HCT116 (cell line): ENCODE measurements around the gene HSF2BP. TPM values are rescaled to one million over a fixed set of nuclear protein-coding genes. Genes with fewer than 3 reads are reported as not detected.

Source experiments
- ATAC-seq: fragments of 200-7000 bp; cut with Tn5 transposase; 2 replicates; pipeline ENCODE4 v1.9.1; 2020; ENCODE audit warnings: mild to moderate bottlenecking, moderate library complexity
- BruUV-seq: library from RNA; stranded (reverse); fragments of 400-500 nt; replicated peaks from 2 replicates; lab custom pipeline; 2021; lab: Mats Ljungman, UMichigan
- CTCF ChIA-PET: fragments of 300-600 bp; sonication (Branson Sonifier 250); formaldehyde crosslinking; loops from one replicate; lab custom pipeline; 2021; ENCODE audit warnings: antibody characterized with exemption; lab: Charles Lee
- POLR2A ChIA-PET: fragments of 300-600, 350-600 bp; sonication (Branson Sonifier 250); formaldehyde crosslinking; loops from one replicate; lab custom pipeline; 2021; ENCODE audit warnings: antibody characterized with exemption; lab: Charles Lee
- RAD21 ChIA-PET, 2 experiments: fragments of 300-600 bp; sonication (Branson Sonifier 250); formaldehyde crosslinking; loops; one replicate each; lab custom pipeline; 2023; ENCODE audit warnings: low total read pairs in 2 of 2; ENCODE audit not compliant: uncharacterized antibody in 2 of 2, unreplicated experiment in 2 of 2, low non-redundant PET in 1 of 2; lab: Charles Lee
- DNase-seq: peaks from one replicate; pipeline ENCODE4 v3.0.0-alpha.2; 2010; ENCODE audit warnings: low read depth, low spot score
- H2AFZ ChIP-seq: fragments of 200-600 bp; shearing (Covaris generic), sonication (generic); 2 replicates; pipeline ENCODE4 v1.6.1; 2017; ENCODE audit warnings: low read depth, mixed run types, mixed read lengths, antibody characterized with exemption, low read length; ENCODE audit not compliant: poor library complexity, severe bottlenecking
- H3K27ac ChIP-seq: 2 replicates; pipeline ENCODE4 v1.5.1; 2012; ENCODE audit warnings: low read depth, low read length
- H3K27me3 ChIP-seq: fragments of 200-600 bp; sonication (generic); 2 replicates; pipeline ENCODE4 v1.6.1; 2016; ENCODE audit warnings: mixed run types, low read length, mixed read lengths; ENCODE audit not compliant: insufficient read depth
- H3K36me3 ChIP-seq, 2 experiments: fragments of 200-500 bp in 1 of 2; fragments of 200-600 bp in 1 of 2; sonication (Bioruptor generic) in 1 of 2; sonication (generic) in 1 of 2; 2 replicates each; pipeline versions ENCODE4 v1.5.1 to v1.6.1; 2014 to 2016; ENCODE audit warnings: low read length in 2 of 2, inconsistent platforms in 1 of 2, mixed read lengths in 1 of 2, mixed run types in 1 of 2; ENCODE audit not compliant: insufficient read depth in 2 of 2, control insufficient read depth in 1 of 2
- H3K4me1 ChIP-seq, 2 experiments: fragments of 200-600 bp in 1 of 2; sonication (generic) in 1 of 2; 2 replicates each; pipeline versions ENCODE4 v1.5.1 to v1.6.1; 2012 to 2017; ENCODE audit warnings: low read length in 2 of 2, inconsistent platforms in 1 of 2, mild to moderate bottlenecking in 1 of 2, mixed read lengths in 1 of 2, mixed run types in 1 of 2, moderate library complexity in 1 of 2; ENCODE audit not compliant: insufficient read depth in 2 of 2, control insufficient read depth in 1 of 2
- H3K4me2 ChIP-seq: fragments of 200-600 bp; sonication (generic); 2 replicates; pipeline ENCODE4 v1.6.1; 2017; ENCODE audit warnings: mixed run types, low read length, mixed read lengths
- H3K4me3 ChIP-seq, 2 experiments: fragments of 200-600 bp in 1 of 2; sonication (generic) in 1 of 2; replicated peaks in 1 of 2; 2 replicates each; pipeline ENCODE4 v1.5.1; 2011 to 2016; ENCODE audit warnings: low read length in 2 of 2, control low read depth in 1 of 2, low read depth in 1 of 2, mild to moderate bottlenecking in 1 of 2, mixed read lengths in 1 of 2, mixed run types in 1 of 2
- H3K79me2 ChIP-seq: fragments of 200-600 bp; sonication (generic); 2 replicates; pipeline ENCODE4 v1.6.1; 2017; ENCODE audit warnings: mild to moderate bottlenecking, mixed run types, low read length, moderate library complexity, mixed read lengths; ENCODE audit not compliant: insufficient read depth
- H3K9ac ChIP-seq: fragments of 200-600 bp; sonication (generic); 2 replicates; pipeline ENCODE4 v1.6.1; 2016; ENCODE audit warnings: low read length, mixed read lengths
- H3K9me2 ChIP-seq: fragments of 200-600 bp; sonication (generic), shearing (Covaris generic); 2 replicates; pipeline ENCODE4 v1.6.1; 2017; ENCODE audit warnings: mixed run types, mild to moderate bottlenecking, moderate library complexity; ENCODE audit not compliant: insufficient read depth
- H3K9me3 ChIP-seq, 2 experiments: fragments of 200-500 bp in 1 of 2; fragments of 200-600 bp in 1 of 2; sonication (Bioruptor generic) in 1 of 2; sonication (generic) in 1 of 2; 2 replicates each; pipeline ENCODE4 v1.6.1; 2014 to 2017; ENCODE audit warnings: low read length in 2 of 2, mixed read lengths in 2 of 2, inconsistent platforms in 1 of 2, low read depth in 1 of 2, mild to moderate bottlenecking in 1 of 2, mixed run types in 1 of 2, moderate library complexity in 1 of 2; ENCODE audit not compliant: control insufficient read depth in 1 of 2, insufficient read depth in 1 of 2
- H4K20me1 ChIP-seq: fragments of 200-600 bp; sonication (generic), shearing (Covaris generic); 2 replicates; pipeline ENCODE4 v1.6.1; 2017; ENCODE audit warnings: mixed run types, mild to moderate bottlenecking, moderate library complexity; ENCODE audit not compliant: insufficient read depth
- EGR1 ChIP-seq: IDR thresholded peaks from 2 replicates; pipeline ENCODE4 v1.6.1; 2012; ENCODE audit warnings: low read depth
- ELF1 ChIP-seq: IDR thresholded peaks from 2 replicates; pipeline ENCODE4 v1.6.1; 2012; ENCODE audit warnings: low read depth, borderline replicate concordance
- EZH2 ChIP-seq: fragments of 200-600 bp; sonication (generic); IDR thresholded peaks from 2 replicates; pipeline ENCODE4 v1.6.1; 2017; ENCODE audit warnings: antibody characterized with exemption, mixed run types
- EZH2phosphoT487 ChIP-seq: fragments of 200-600 bp; IDR thresholded peaks from 2 replicates; pipeline ENCODE4 v1.6.1; 2018; ENCODE audit warnings: antibody characterized with exemption, borderline replicate concordance
- FOSL1 ChIP-seq: IDR thresholded peaks from 2 replicates; pipeline ENCODE4 v1.6.1; 2012; ENCODE audit warnings: low read depth
- JUND ChIP-seq: IDR thresholded peaks from 2 replicates; pipeline ENCODE4 v1.6.1; 2012
- POLR2AphosphoS5 ChIP-seq: IDR thresholded peaks from 2 replicates; pipeline ENCODE4 v1.6.1; 2011; ENCODE audit warnings: mild to moderate bottlenecking, low read depth, low read length, moderate library complexity
- ZFX ChIP-seq: fragments of 450-650 bp; IDR thresholded peaks from 2 replicates; pipeline ENCODE4 v1.6.1; 2017
- intact Hi-C: fragments of 100-400 bp; cut with micrococcal nuclease; formaldehyde crosslinking; loops from 2 replicates; pipeline ENCODE4 v1.10.0; 2022
- total RNA-seq: library from RNA; stranded (reverse); gene quantifications from one replicate; pipeline ENCODE4 v1.2.1, GENCODE V29; 2021; ENCODE audit not compliant: unreplicated experiment
- TF ChIP-seq, protein P1 (sequence below): IDR thresholded peaks from 2 replicates; pipeline ENCODE4 v1.6.1; 2011; ENCODE audit warnings: mild to moderate bottlenecking, low read length, moderate library complexity; ENCODE audit not compliant: insufficient replicate concordance; ENCODE audit errors: extremely low read depth

Gene HSF2BP
- total RNA-seq, 1 experiment from 2014 or later = 0.59 TPM

DNA sequence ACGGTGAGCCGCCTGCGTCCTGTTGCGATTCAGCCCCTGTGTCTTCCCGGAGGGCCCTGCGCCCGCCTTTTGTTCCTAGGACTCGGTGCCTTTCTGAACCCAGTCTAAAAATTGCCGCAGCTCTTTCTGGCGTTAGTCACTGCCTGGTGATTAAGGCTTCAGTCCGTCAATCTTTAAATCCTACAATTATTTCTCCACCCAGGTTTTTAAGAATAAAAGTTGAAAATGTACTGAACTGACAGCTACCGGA, 43.4 kb upstream of the HSF2BP start:
- ChIA-PET RAD21 (no interaction called here), POLR2A (no interaction called here), CTCF (no interaction called here)
- DNase-seq (no peak), ATAC-seq (no peak)
- Histone ChIP-seq H4K20me1 (no peaks in the 10 kb centered on the region), H3K9me2 (no peaks in the 10 kb centered on the region), H3K9ac (no peak overlapping the region), H2AFZ (no peak overlapping the region), H3K4me3 (no peak overlapping the region), H3K4me2 (no peak overlapping the region), H3K36me3 (no peaks in the 10 kb centered on the region), H3K27me3 (no peaks in the 10 kb centered on the region), H3K9me3 (no peaks in the 10 kb centered on the region), H3K4me1 (peaks cover 9 to 22% of the 10 kb centered on the region in 2 experiments), H3K79me2 (no peaks in the 10 kb centered on the region), H3K27ac (no peak overlapping the region)
- TF ChIP-seq JUND = no peak
- BruUV-seq = no TSS peak
- intact Hi-C loops = no loop called here

- no peak overlapping the region for H3K27ac ChIP-seq
- TF ChIP-seq EZH2 (no peak), FOSL1 (no peak), ELF1 (no peak), EGR1 (no peak), POLR2AphosphoS5 (no peak), EZH2phosphoT487 (no peak), ZFX (no peak)
- TF ChIP-seq, protein P1, sequence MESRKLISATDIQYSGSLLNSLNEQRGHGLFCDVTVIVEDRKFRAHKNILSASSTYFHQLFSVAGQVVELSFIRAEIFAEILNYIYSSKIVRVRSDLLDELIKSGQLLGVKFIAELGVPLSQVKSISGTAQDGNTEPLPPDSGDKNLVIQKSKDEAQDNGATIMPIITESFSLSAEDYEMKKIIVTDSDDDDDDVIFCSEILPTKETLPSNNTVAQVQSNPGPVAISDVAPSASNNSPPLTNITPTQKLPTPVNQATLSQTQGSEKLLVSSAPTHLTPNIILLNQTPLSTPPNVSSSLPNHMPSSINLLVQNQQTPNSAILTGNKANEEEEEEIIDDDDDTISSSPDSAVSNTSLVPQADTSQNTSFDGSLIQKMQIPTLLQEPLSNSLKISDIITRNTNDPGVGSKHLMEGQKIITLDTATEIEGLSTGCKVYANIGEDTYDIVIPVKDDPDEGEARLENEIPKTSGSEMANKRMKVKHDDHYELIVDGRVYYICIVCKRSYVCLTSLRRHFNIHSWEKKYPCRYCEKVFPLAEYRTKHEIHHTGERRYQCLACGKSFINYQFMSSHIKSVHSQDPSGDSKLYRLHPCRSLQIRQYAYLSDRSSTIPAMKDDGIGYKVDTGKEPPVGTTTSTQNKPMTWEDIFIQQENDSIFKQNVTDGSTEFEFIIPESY = no peak
- TF ChIP-seq, all 23 proteins: peak for 0
- no peaks in the 10 kb centered on the region for H3K27me3 ChIP-seq
- no peaks in the 10 kb centered on the region for H3K9me2 ChIP-seq
- H3K4me3 ChIP-seq = no peak overlapping the region
- no TSS peak for BruUV-seq
- H3K4me1 ChIP-seq = peaks cover 9 to 22% of the 10 kb centered on the region in 2 experiments
- DNase-seq (no peak), ATAC-seq (no peak)
- H3K4me2 ChIP-seq = no peak overlapping the region
- no peak overlapping the region for H2AFZ ChIP-seq
- no peaks in the 10 kb centered on the region for H4K20me1 ChIP-seq
- no peak overlapping the region for H3K9ac ChIP-seq
- ChIA-PET POLR2A (no interaction called here), CTCF (no interaction called here), RAD21 (no interaction called here)
- no peaks in the 10 kb centered on the region for H3K36me3 ChIP-seq
- H3K9me3 ChIP-seq = no peaks in the 10 kb centered on the region
- H3K79me2 ChIP-seq = no peaks in the 10 kb centered on the region
- intact Hi-C loops = no loop called here
Measured at GRCh38 chr21:43701936-43702784, 42.9 kb upstream of the HSF2BP start.
